GM10266 (cell line): Measurements from ENCODE around the gene ZGPAT.

Source experiments
- DNase-seq: peaks from one replicate; pipeline ENCODE4 v3.0.0; 2012; ENCODE audit errors: extremely low spot score
- TF ChIP-seq, protein P1 (sequence below): IDR thresholded peaks from 2 replicates; pipeline ENCODE4 v1.5.1; 2012; ENCODE audit warnings: mild to moderate bottlenecking, low read depth; ENCODE audit not compliant: control insufficient read depth, insufficient read depth; ENCODE audit errors: missing control alignments

ZGPAT gene

DNA sequence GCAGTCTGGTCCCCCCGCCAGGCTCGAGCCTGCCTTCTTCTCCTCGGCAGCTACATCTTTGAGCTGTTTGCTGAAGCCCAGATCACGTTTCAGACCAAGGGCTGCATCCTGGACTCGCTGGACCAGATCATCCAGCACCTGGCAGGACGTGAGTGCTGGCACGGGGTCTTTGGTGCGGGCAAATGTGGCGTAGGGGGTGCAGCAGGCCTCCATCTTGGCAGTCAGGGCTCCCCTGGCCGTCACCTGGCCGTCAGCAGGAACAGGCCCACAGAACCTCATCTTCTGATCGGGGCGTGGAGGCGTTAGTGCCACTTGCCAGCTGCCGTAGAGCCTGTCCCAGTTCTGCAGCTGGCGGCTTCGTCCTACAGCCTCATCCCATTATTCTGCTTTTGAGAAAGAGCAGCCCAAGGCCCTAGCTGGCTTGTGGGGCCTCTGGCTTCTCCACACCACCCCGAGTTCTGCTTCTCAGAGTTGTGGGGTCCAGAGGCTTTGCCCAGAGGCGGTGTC is 28.0 kb upstream of the ZGPAT start:
- no peak for DNase-seq
- TF ChIP-seq, protein P1, sequence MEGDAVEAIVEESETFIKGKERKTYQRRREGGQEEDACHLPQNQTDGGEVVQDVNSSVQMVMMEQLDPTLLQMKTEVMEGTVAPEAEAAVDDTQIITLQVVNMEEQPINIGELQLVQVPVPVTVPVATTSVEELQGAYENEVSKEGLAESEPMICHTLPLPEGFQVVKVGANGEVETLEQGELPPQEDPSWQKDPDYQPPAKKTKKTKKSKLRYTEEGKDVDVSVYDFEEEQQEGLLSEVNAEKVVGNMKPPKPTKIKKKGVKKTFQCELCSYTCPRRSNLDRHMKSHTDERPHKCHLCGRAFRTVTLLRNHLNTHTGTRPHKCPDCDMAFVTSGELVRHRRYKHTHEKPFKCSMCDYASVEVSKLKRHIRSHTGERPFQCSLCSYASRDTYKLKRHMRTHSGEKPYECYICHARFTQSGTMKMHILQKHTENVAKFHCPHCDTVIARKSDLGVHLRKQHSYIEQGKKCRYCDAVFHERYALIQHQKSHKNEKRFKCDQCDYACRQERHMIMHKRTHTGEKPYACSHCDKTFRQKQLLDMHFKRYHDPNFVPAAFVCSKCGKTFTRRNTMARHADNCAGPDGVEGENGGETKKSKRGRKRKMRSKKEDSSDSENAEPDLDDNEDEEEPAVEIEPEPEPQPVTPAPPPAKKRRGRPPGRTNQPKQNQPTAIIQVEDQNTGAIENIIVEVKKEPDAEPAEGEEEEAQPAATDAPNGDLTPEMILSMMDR: no peak

- TF ChIP-seq, protein P1: no peak
- DNase-seq: no peak
These were observed 27.4 kb upstream of the ZGPAT start for GRCh38 chr20:63680427-63680826.

DNA sequence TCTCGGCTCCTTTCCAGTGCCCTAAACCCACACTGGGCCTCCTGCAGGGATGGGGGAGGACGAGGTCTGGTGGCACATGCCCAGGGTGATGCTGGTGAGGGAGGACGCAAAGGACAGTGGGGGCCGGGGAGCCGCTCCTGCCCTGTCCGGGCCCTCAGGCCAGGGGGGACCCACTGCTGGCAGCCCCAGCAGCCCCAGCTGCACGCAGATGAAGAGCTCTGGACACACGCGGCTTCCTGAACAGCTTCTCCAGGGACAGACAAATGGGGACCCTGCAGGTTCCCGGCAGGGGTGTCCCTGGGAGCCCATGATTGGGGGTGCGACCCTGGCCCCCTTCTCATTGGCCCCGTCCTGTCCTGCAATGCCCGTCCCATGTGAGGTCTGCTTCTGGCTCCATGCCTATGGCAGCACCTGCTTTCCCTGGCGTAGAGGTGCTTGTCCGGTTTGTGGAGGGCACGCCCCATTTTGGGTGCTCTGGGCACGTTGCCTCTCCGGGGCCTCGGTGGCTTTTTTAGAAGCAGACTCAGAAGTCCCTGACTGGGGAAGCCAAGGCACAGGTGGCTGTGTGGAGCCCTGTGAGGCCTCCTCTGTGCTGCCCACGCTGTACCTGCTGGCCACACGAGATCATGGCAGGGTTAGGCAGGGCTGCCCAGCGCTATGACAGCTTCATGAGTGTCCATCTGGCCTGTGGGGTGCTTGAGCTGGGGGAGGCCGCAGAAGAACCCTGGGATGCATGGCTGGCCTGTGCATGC is 26.8 kb upstream of the ZGPAT start:
- DNase-seq: no peak
- TF ChIP-seq, protein P1: no peak

GRCh38 chr20:63681609-63682142 is 26.2 kb upstream of the ZGPAT start:
- TF ChIP-seq, protein P1: no peak
- DNase-seq: no peak

DNA sequence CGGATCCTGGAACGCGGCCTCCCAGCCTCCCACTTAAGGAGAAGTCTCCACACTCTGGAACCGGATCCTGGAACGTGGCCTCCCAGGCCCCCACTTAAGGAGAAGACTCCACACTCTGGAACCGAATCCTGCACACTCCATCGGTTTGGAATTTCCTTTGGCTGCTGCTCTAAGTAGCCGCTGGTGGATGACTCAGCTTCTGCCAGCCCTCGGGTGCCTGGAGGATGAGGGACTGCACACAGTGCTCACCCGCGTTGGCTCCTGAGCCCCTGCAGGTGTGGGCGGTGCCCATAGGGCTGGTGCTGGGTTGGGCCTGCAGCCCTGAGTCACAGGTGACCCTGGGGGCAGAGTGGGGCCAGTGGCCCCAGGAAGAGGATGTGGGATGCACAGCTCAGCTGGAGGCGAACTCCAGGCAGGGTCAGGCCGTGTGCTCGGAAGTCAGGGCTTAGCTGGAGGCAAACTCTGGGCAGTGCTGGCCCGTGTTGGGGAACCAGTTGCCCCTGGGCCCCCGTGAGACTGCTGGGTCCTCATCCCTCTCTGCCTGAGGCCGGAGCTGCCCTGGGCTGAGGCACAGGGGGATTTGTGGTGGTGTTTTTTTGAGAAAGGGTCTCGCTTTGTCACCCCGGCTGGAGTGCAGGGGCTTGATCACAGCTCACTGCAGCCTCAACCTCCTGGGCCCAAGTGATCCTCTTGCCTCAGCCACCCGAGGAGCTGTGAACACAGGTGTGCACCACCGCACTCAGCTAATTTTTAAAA is 25.3 kb upstream of the ZGPAT start:
- no peak for DNase-seq
- TF ChIP-seq, protein P1: no peak

- no peak for DNase-seq
- TF ChIP-seq, protein P1: no peak
These were observed 22.4 kb upstream of the ZGPAT start for GRCh38 chr20:63685269-63686026.

DNA sequence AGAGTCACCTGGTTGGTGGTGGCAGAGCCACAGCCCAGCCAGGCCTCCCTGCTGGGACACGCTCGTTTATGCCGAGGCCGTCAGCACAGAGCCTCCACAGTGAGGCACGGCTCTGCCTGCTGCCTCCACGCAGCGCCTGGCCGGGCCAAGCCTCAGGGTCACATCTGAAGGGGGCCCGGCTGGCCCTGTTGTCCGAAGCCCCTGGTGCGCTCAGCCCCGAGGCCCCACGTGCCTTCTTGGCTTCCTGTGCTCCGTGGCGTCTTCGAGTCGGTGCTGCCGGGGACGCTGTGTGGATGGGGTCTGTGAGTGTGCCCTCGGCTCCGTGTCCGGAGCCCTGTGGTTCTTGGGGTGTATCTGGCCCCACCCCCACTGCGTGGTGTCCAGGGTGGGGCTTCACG is 21.7 kb upstream of the ZGPAT start:
- TF ChIP-seq, protein P1: no peak
- no peak for DNase-seq
